HEK293 (cell line): ENCODE measurements around the gene PVALEF.

ENCODE experiments used
- CTCF ChIA-PET: fragments of 350-600 bp; formaldehyde crosslinking; extraction: SDS; loops from one replicate; lab custom pipeline; 2021; ENCODE audit warnings: antibody characterized with exemption; lab: Yijun Ruan, JAX
- POLR2A ChIA-PET: fragments of 300-600 bp; formaldehyde crosslinking; extraction: SDS; loops from one replicate; lab custom pipeline; 2020; ENCODE audit warnings: antibody characterized with exemption, inconsistent platforms; lab: Yijun Ruan, JAX
- H3K27ac ChIP-seq: fragments of 200-500 bp; sonication (Bioruptor generic); 2 replicates; pipeline ENCODE4 v1.5.1; 2014; ENCODE audit warnings: low read depth, low read length, control low read depth, inconsistent platforms; ENCODE audit errors: extremely low read depth
- H3K36me3 ChIP-seq, 2 experiments: fragments of 200-500 bp in 1 of 2; sonication (Bioruptor generic) in 1 of 2; 1 replicate in 1 of 2; 2 replicates in 1 of 2; pipeline ENCODE4 v1.5.1; 2014 to 2017; ENCODE audit warnings: inconsistent platforms in 2 of 2, low read length in 2 of 2; ENCODE audit not compliant: control insufficient read depth in 2 of 2, insufficient read depth in 1 of 2
- H3K4me1 ChIP-seq: fragments of 200-500 bp; sonication (Bioruptor generic); 2 replicates; pipeline ENCODE4 v1.5.1; 2014; ENCODE audit warnings: mild to moderate bottlenecking, low read length, inconsistent platforms; ENCODE audit not compliant: control insufficient read depth, insufficient read depth
- H3K4me3 ChIP-seq: 2 replicates; pipeline ENCODE4 v1.5.1; 2011; ENCODE audit warnings: low read depth, mild to moderate bottlenecking, control low read depth, low read length, moderate library complexity
- H3K9me3 ChIP-seq: fragments of 200-500 bp; sonication (Bioruptor generic); 2 replicates; pipeline ENCODE4 v1.5.1; 2014; ENCODE audit warnings: low read depth, low read length, inconsistent platforms; ENCODE audit not compliant: control insufficient read depth, insufficient read depth
- GFI1B ChIP-seq: fragments of 450-650 bp; formaldehyde crosslinking; IDR thresholded peaks from 2 replicates; pipeline ENCODE4 v1.5.1; 2016; ENCODE audit warnings: missing biosample characterization, missing genetic modification characterization
- GLI2 ChIP-seq: fragments of 450-650 bp; formaldehyde crosslinking; IDR thresholded peaks from 2 replicates; pipeline ENCODE4; 2017; ENCODE audit warnings: missing biosample characterization, missing genetic modification characterization, low read depth, borderline replicate concordance
- GLIS1 ChIP-seq: fragments of 450-650 bp; formaldehyde crosslinking; IDR thresholded peaks from 2 replicates; pipeline ENCODE4 v1.5.1; 2016; ENCODE audit warnings: missing biosample characterization, missing genetic modification characterization
- HOXA7 ChIP-seq: sonication (generic); formaldehyde crosslinking; IDR thresholded peaks from 2 replicates; pipeline ENCODE4 v1.8.1; 2022; ENCODE audit warnings: missing genetic modification reagents, borderline replicate concordance
- KLF10 ChIP-seq: fragments of 450-650 bp; IDR thresholded peaks from 2 replicates; pipeline ENCODE4 v1.5.1; 2018; ENCODE audit warnings: missing biosample characterization, mild to moderate bottlenecking, missing genetic modification characterization
- PATZ1 ChIP-seq: fragments of 450-650 bp; formaldehyde crosslinking; IDR thresholded peaks from 2 replicates; pipeline ENCODE4 v1.5.1; 2016; ENCODE audit warnings: missing biosample characterization, missing genetic modification characterization
- TRIM28 ChIP-seq: IDR thresholded peaks from 2 replicates; pipeline ENCODE4 v1.6.1; 2011; ENCODE audit warnings: low read length, control low read depth, borderline replicate concordance
- YY1 ChIP-seq: fragments of 450-650 bp; formaldehyde crosslinking; IDR thresholded peaks from 2 replicates; pipeline ENCODE4 v1.5.1; 2018; ENCODE audit warnings: missing biosample characterization, missing genetic modification characterization
- ZNF114 ChIP-seq: fragments of 450-650 bp; formaldehyde crosslinking; IDR thresholded peaks from 2 replicates; pipeline ENCODE4 v1.5.0; 2017; ENCODE audit warnings: missing biosample characterization, missing genetic modification characterization
- ZNF121 ChIP-seq: fragments of 450-650 bp; formaldehyde crosslinking; IDR thresholded peaks from 2 replicates; pipeline ENCODE4 v1.5.1; 2016; ENCODE audit warnings: missing biosample characterization, missing genetic modification characterization
- ZNF214 ChIP-seq: fragments of 450-650 bp; formaldehyde crosslinking; IDR thresholded peaks from 2 replicates; pipeline ENCODE4 v1.5.1; 2017; ENCODE audit warnings: missing biosample characterization, mild to moderate bottlenecking, missing genetic modification characterization, borderline replicate concordance
- ZNF248 ChIP-seq: fragments of 450-650 bp; formaldehyde crosslinking; IDR thresholded peaks from 2 replicates; pipeline ENCODE4 v1.5.1; 2017; ENCODE audit warnings: missing biosample characterization, missing genetic modification characterization
- ZNF311 ChIP-seq: fragments of 450-650 bp; formaldehyde crosslinking; IDR thresholded peaks from 2 replicates; pipeline ENCODE4 v1.5.1; 2017; ENCODE audit warnings: missing biosample characterization, missing genetic modification characterization, borderline replicate concordance
- ZNF341 ChIP-seq: fragments of 450-650 bp; formaldehyde crosslinking; IDR thresholded peaks from 2 replicates; pipeline ENCODE4; 2016; ENCODE audit warnings: low read depth, missing biosample characterization, missing genetic modification characterization
- ZNF514 ChIP-seq: fragments of 450-650 bp; formaldehyde crosslinking; IDR thresholded peaks from 2 replicates; pipeline ENCODE4 v1.5.1; 2016; ENCODE audit warnings: missing biosample characterization, missing genetic modification characterization
- ZNF585B ChIP-seq: fragments of 450-650 bp; formaldehyde crosslinking; IDR thresholded peaks from 2 replicates; pipeline ENCODE4 v1.5.1; 2016; ENCODE audit warnings: missing biosample characterization, missing genetic modification characterization
- ZNF658 ChIP-seq: fragments of 450-650 bp; formaldehyde crosslinking; IDR thresholded peaks from 2 replicates; pipeline ENCODE4; 2016; ENCODE audit warnings: missing biosample characterization, missing genetic modification characterization
- ZNF76 ChIP-seq: fragments of 450-650 bp; formaldehyde crosslinking; IDR thresholded peaks from 2 replicates; pipeline ENCODE4; 2016; ENCODE audit warnings: low read depth, missing biosample characterization, missing genetic modification characterization, borderline replicate concordance
- ZNF791 ChIP-seq: fragments of 450-650 bp; formaldehyde crosslinking; IDR thresholded peaks from 2 replicates; pipeline ENCODE4 v1.5.1; 2016; ENCODE audit warnings: missing biosample characterization, missing genetic modification characterization
- ZNF837 ChIP-seq: fragments of 450-650 bp; formaldehyde crosslinking; IDR thresholded peaks from 2 replicates; pipeline ENCODE4 v1.5.1; 2016; ENCODE audit warnings: missing biosample characterization, missing genetic modification characterization
- TF ChIP-seq, protein P1 (sequence below): fragments of 450-650 bp; IDR thresholded peaks from 2 replicates; pipeline ENCODE4 v1.5.1; 2018; ENCODE audit warnings: missing biosample characterization, missing genetic modification characterization

Gene PVALEF

GRCh38 chr17:81182596-81182995 is 17.3 kb downstream of the PVALEF start:
- POLR2A ChIA-PET: no interaction called here
- H3K36me3 ChIP-seq: no peaks in the 10 kb centered on the region
- CTCF ChIA-PET: interaction anchor here (0.9 kb wide), 1 partner anchor 18 kb away, joined by 4 read pairs; no protein-coding TSS in a partner anchor
- no peaks in the 10 kb centered on the region for H3K9me3 ChIP-seq
- no peak overlapping the region for H3K27ac ChIP-seq
- no peaks in the 10 kb centered on the region for H3K4me1 ChIP-seq
- TF ChIP-seq GLIS1 (tag by site-specific recombination) (peak; percentile 32; the same call in 1 of the 2 replicates), ZNF248 (no peak)
- no peak overlapping the region for H3K4me3 ChIP-seq

- no peak overlapping the region for H3K27ac ChIP-seq
- H3K9me3 ChIP-seq: no peaks in the 10 kb centered on the region
- CTCF ChIA-PET: no interaction called here
- peaks cover 0 to under 1% of the 10 kb centered on the region in 2 experiments; a peak in 1 of 3 replicates for H3K36me3 ChIP-seq
- TF ChIP-seq YY1 (tag by site-specific recombination) (no peak), ZNF76 (no peak), ZNF121 (tag by site-specific recombination) (no peak), ZNF837 (tag by site-specific recombination) (no peak), ZNF114 (tag by site-specific recombination) (no peak), ZNF585B (tag by site-specific recombination) (no peak), HOXA7 (CRISPR knock-in tag) (no peak), ZNF658 (tag by site-specific recombination) (no peak), GFI1B (tag by site-specific recombination) (no peak)
- POLR2A ChIA-PET: no interaction called here
- no peak overlapping the region for H3K4me3 ChIP-seq
- H3K4me1 ChIP-seq: no peaks in the 10 kb centered on the region
Observed at GRCh38 chr17:81183316-81183715, 18.0 kb downstream of the PVALEF start.

DNA sequence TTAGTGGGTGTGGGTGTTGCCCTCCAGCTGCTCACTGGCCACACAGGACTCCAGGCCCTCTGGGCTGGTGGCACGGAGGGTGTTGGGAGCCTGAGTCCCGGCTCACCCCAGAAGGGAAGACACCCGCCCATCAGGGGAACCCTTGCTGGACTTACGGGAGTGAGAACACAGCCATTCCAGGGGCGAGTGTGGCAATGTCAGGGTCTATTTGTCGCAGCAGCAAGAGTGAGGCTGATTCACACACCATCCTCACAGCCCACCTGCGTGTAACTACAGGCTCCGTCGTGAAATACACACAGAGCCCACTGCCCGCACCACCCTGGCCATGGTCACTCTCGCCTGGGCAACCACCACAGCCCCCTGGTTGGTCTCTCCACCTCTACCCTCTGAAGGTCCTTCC is 18.5 kb downstream of the PVALEF start:
- peaks cover 0 to 6% of the 10 kb centered on the region in 2 experiments; a peak in 1 of 3 replicates for H3K36me3 ChIP-seq
- ChIA-PET CTCF (no interaction called here), POLR2A (no interaction called here)
- TF ChIP-seq ZNF791 (tag by site-specific recombination) (no peak), PATZ1 (tag by site-specific recombination) (no peak), ZNF214 (tag by site-specific recombination) (no peak), HOXA7 (CRISPR knock-in tag) (no peak), KLF10 (tag by site-specific recombination) (no peak), TRIM28 (no peak), ZNF514 (no peak), GLI2 (tag by site-specific recombination) (no peak), ZNF311 (tag by site-specific recombination) (no peak), ZNF341 (tag by site-specific recombination) (no peak)
- TF ChIP-seq, protein P1, sequence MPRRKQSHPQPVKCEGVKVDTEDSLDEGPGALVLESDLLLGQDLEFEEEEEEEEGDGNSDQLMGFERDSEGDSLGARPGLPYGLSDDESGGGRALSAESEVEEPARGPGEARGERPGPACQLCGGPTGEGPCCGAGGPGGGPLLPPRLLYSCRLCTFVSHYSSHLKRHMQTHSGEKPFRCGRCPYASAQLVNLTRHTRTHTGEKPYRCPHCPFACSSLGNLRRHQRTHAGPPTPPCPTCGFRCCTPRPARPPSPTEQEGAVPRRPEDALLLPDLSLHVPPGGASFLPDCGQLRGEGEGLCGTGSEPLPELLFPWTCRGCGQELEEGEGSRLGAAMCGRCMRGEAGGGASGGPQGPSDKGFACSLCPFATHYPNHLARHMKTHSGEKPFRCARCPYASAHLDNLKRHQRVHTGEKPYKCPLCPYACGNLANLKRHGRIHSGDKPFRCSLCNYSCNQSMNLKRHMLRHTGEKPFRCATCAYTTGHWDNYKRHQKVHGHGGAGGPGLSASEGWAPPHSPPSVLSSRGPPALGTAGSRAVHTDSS (tag by site-specific recombination): no peak
- H3K4me1 ChIP-seq: no peaks in the 10 kb centered on the region
- H3K4me3 ChIP-seq: no peak overlapping the region
- H3K27ac ChIP-seq: no peak overlapping the region
- no peaks in the 10 kb centered on the region for H3K9me3 ChIP-seq
